Measurements from ENCODE around the gene SYN1. TPM values are rescaled to one million over a fixed set of nuclear protein-coding genes. Genes with fewer than 3 reads are reported as not detected.

The SYN1 gene
- total and polyA plus RNA-seq, 4 donors, result 0.09 to 2.5 (median 0.60) TPM

DNA sequence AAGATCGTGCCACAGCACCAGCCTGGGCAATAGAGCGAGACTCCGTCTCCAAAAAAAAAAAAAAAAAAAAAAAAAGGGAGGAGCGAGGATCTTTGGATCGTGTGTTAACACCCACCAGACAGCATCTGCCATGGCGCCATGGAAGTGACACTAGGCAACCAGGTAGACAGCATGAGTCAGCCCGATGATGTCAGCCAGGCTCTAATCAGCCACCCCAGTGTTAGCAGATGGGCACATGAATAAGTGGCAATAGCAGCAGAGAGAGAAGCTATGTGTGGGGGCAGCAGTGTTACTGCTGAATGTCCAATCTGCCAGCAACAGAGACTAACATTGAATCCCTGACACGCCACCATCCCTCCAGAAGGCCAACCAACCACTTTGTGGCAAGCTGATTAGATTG lies 6.6 kb downstream of the SYN1 start:
- WGBS, result 94% methylated on average over 8 of the region's 8 CpGs
- DNase-seq (ENCODE audit: low spot score), result no peak
- Histone ChIP-seq H3K9ac (ENCODE audit: low read depth in 1 of 2, low read length in 2 of 2) (no peak overlapping the region), H3K36me3 (ENCODE audit: control insufficient read depth in 4 of 4, insufficient read depth in 3 of 4, low read depth in 1 of 4, low read length in 3 of 4) (no peaks in the 10 kb centered on the region), H3K4me3 (ENCODE audit: low read depth in 1 of 3, low read length in 3 of 3) (no peak overlapping the region), H3K9me3 (ENCODE audit: control insufficient read depth in 4 of 4, low read length in 3 of 4) (no peaks in the 10 kb centered on the region), H3K27me3 (ENCODE audit: control insufficient read depth in 4 of 4, insufficient read depth in 4 of 4, low read length in 3 of 4) (no peaks in the 10 kb centered on the region), H3K4me1 (ENCODE audit: control insufficient read depth in 4 of 4, insufficient read depth in 4 of 4, low read length in 3 of 4) (no peaks in the 10 kb centered on the region), H3K27ac (ENCODE audit: low read depth in 1 of 2, low read length in 2 of 2) (no peak overlapping the region)
- TF ChIP-seq TAF1 (conservative IDR thresholded peaks at IDR 0.05) (no peak), FOXA2 (IDR thresholded peaks at IDR 0.05) (no peak), GABPA (IDR thresholded peaks at IDR 0.05 in 1 of 2, conservative IDR thresholded peaks at IDR 0.05 in 1 of 2) (no peak), HNF4G (IDR thresholded peaks at IDR 0.05) (no peak), RAD21 (IDR thresholded peaks at IDR 0.05) (no peak), FOXA1 (IDR thresholded peaks at IDR 0.05) (no peak), EGR1 (IDR thresholded peaks at IDR 0.05; ENCODE audit: low read depth in 2 of 2) (no peak)
- TF ChIP-seq, protein P1, sequence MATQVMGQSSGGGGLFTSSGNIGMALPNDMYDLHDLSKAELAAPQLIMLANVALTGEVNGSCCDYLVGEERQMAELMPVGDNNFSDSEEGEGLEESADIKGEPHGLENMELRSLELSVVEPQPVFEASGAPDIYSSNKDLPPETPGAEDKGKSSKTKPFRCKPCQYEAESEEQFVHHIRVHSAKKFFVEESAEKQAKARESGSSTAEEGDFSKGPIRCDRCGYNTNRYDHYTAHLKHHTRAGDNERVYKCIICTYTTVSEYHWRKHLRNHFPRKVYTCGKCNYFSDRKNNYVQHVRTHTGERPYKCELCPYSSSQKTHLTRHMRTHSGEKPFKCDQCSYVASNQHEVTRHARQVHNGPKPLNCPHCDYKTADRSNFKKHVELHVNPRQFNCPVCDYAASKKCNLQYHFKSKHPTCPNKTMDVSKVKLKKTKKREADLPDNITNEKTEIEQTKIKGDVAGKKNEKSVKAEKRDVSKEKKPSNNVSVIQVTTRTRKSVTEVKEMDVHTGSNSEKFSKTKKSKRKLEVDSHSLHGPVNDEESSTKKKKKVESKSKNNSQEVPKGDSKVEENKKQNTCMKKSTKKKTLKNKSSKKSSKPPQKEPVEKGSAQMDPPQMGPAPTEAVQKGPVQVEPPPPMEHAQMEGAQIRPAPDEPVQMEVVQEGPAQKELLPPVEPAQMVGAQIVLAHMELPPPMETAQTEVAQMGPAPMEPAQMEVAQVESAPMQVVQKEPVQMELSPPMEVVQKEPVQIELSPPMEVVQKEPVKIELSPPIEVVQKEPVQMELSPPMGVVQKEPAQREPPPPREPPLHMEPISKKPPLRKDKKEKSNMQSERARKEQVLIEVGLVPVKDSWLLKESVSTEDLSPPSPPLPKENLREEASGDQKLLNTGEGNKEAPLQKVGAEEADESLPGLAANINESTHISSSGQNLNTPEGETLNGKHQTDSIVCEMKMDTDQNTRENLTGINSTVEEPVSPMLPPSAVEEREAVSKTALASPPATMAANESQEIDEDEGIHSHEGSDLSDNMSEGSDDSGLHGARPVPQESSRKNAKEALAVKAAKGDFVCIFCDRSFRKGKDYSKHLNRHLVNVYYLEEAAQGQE (IDR thresholded peaks at IDR 0.05), result no peak

DNA sequence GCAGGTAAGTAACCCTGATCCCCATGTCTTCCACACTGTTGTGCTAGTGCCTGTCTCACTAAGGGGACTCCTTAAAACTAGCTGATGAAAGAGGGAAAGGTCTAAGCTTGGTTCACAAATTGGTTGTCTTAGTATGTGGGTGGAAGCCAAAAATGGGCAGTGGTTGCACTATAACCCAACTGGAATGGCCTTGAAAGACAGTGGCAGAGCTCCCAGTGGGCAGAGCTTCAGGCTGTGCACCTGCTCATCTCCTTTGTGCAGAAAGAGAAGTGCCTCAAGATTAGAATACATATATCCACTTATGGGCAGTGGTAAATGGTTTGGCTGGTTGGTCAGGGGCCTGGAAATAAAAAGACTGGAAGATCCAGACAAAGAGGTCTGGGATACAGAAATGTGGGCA lies 7.2 kb downstream of the SYN1 start:
- no peaks in the 10 kb centered on the region for H3K9me3 ChIP-seq (ENCODE audit: control insufficient read depth in 4 of 4, low read length in 3 of 4)
- DNase-seq (ENCODE audit: low spot score), result no peak
- no peak overlapping the region for H3K4me3 ChIP-seq (ENCODE audit: low read depth in 1 of 3, low read length in 3 of 3)
- H3K4me1 ChIP-seq (ENCODE audit: control insufficient read depth in 4 of 4, insufficient read depth in 4 of 4, low read length in 3 of 4), result no peaks in the 10 kb centered on the region
- no peak overlapping the region for H3K27ac ChIP-seq (ENCODE audit: low read depth in 1 of 2, low read length in 2 of 2)
- TF ChIP-seq, protein P1 (IDR thresholded peaks at IDR 0.05), result no peak
- TF ChIP-seq GABPA (IDR thresholded peaks at IDR 0.05 in 1 of 2, conservative IDR thresholded peaks at IDR 0.05 in 1 of 2) (no peak), SP1 (IDR thresholded peaks at IDR 0.05) (no peak), NR2F2 (IDR thresholded peaks at IDR 0.05) (no peak), RXRA (IDR thresholded peaks at IDR 0.05) (no peak)
- TF ChIP-seq, protein P2, sequence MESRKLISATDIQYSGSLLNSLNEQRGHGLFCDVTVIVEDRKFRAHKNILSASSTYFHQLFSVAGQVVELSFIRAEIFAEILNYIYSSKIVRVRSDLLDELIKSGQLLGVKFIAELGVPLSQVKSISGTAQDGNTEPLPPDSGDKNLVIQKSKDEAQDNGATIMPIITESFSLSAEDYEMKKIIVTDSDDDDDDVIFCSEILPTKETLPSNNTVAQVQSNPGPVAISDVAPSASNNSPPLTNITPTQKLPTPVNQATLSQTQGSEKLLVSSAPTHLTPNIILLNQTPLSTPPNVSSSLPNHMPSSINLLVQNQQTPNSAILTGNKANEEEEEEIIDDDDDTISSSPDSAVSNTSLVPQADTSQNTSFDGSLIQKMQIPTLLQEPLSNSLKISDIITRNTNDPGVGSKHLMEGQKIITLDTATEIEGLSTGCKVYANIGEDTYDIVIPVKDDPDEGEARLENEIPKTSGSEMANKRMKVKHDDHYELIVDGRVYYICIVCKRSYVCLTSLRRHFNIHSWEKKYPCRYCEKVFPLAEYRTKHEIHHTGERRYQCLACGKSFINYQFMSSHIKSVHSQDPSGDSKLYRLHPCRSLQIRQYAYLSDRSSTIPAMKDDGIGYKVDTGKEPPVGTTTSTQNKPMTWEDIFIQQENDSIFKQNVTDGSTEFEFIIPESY (IDR thresholded peaks at IDR 0.05), result no peak
- TF ChIP-seq, protein P3, sequence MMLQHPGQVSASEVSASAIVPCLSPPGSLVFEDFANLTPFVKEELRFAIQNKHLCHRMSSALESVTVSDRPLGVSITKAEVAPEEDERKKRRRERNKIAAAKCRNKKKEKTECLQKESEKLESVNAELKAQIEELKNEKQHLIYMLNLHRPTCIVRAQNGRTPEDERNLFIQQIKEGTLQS (IDR thresholded peaks at IDR 0.05), result no peak
- H3K27me3 ChIP-seq (ENCODE audit: control insufficient read depth in 4 of 4, insufficient read depth in 4 of 4, low read length in 3 of 4), result no peaks in the 10 kb centered on the region
- H3K36me3 ChIP-seq (ENCODE audit: control insufficient read depth in 4 of 4, insufficient read depth in 3 of 4, low read depth in 1 of 4, low read length in 3 of 4), result no peaks in the 10 kb centered on the region
- no peak overlapping the region for H3K9ac ChIP-seq (ENCODE audit: low read depth in 1 of 2, low read length in 2 of 2)
